GM19438 (cell line): ENCODE measurements around the gene SLC2A4RG.

Source experiments
- ATAC-seq: cut with Tn5 transposase; IDR thresholded peaks from one replicate; pipeline ENCODE4 v1.9.1; 2021; ENCODE audit warnings: low read depth; ENCODE audit not compliant: unreplicated experiment

SLC2A4RG gene

GRCh38 chr20:63752411-63753101, 13.0 kb downstream of the SLC2A4RG start:
- no peak for ATAC-seq

GRCh38 chr20:63753381-63753780, 13.8 kb downstream of the SLC2A4RG start:
- no peak for ATAC-seq

- no peak for ATAC-seq
Observed at GRCh38 chr20:63754008-63754407, 14.4 kb downstream of the SLC2A4RG start.

- ATAC-seq, result no peak
Observed at GRCh38 chr20:63755933-63756647, 16.5 kb downstream of the SLC2A4RG start.

- no peak for ATAC-seq
Observed at GRCh38 chr20:63756648-63756991, 17.0 kb downstream of the SLC2A4RG start.

- no peak for ATAC-seq
Observed at GRCh38 chr20:63758152-63758551, 18.6 kb downstream of the SLC2A4RG start.

GRCh38 chr20:63759377-63759901, 19.9 kb downstream of the SLC2A4RG start:
- no peak for ATAC-seq

GRCh38 chr20:63765082-63765873, 25.7 kb downstream of the SLC2A4RG start:
- no peak for ATAC-seq

- no peak for ATAC-seq
Observed at GRCh38 chr20:63765902-63766301, 26.3 kb downstream of the SLC2A4RG start.

GRCh38 chr20:63766695-63767426, 27.3 kb downstream of the SLC2A4RG start:
- no peak for ATAC-seq

GRCh38 chr20:63767456-63767855, 27.9 kb downstream of the SLC2A4RG start:
- no peak for ATAC-seq

- no peak for ATAC-seq
Observed at GRCh38 chr20:63767886-63768285, 28.3 kb downstream of the SLC2A4RG start.

- ATAC-seq, result no peak
Observed at GRCh38 chr20:63768591-63769515, 29.3 kb downstream of the SLC2A4RG start.

GRCh38 chr20:63769891-63770474, 30.4 kb downstream of the SLC2A4RG start:
- ATAC-seq, result no peak

- ATAC-seq, result no peak
Observed at GRCh38 chr20:63771046-63771707, 31.6 kb downstream of the SLC2A4RG start.

GRCh38 chr20:63772781-63773518, 33.4 kb downstream of the SLC2A4RG start:
- no peak for ATAC-seq

- no peak for ATAC-seq
Observed at GRCh38 chr20:63773571-63774241, 34.1 kb downstream of the SLC2A4RG start.
